ENCODE data around the gene SMIM5.

Gene SMIM5

GRCh38 chr17:75664099-75664549 lies 30.9 kb downstream of the SMIM5 start:
- Histone ChIP-seq H3K27me3 (replicated peaks; ENCODE audit: control insufficient read depth, insufficient read depth, low read length) (no peaks in the 10 kb centered on the region), H3K4me1 (ENCODE audit: control insufficient read depth, insufficient read depth, low read length) (peaks cover 19% of the 10 kb centered on the region), H3K9me3 (ENCODE audit: control insufficient read depth, low read length) (no peaks in the 10 kb centered on the region), H3K4me3 (ENCODE audit: low read length) (no peak overlapping the region), H3K36me3 (ENCODE audit: control insufficient read depth, insufficient read depth, low read length, severe bottlenecking) (peaks cover 36% of the 10 kb centered on the region), H3K9ac (ENCODE audit: low read length) (no peak overlapping the region)
- no peak for DNase-seq (ENCODE audit: low read depth)

- H3K36me3 ChIP-seq (ENCODE audit: control insufficient read depth, insufficient read depth, low read length, severe bottlenecking) = peaks cover 42% of the 10 kb centered on the region
- H3K4me3 ChIP-seq (ENCODE audit: low read length) = peak overlapping the region; percentile 100
These were observed 32.7 kb downstream of the SMIM5 start for GRCh38 chr17:75665981-75666380.

GRCh38 chr17:75666959-75667790 lies 33.9 kb downstream of the SMIM5 start, which contains the start of the genes RECQL5 and SAP30BP:
Gene RECQL5, minus strand, starts transcription at chr17:75667154. Its CDS starts 597 bp downstream, at chr17:75666557.
Gene SAP30BP, plus strand, starts transcription at chr17:75667338. Its CDS starts 35 bp downstream, at chr17:75667373.
- H3K4me1 ChIP-seq (ENCODE audit: control insufficient read depth, insufficient read depth, low read length) = peaks cover 19% of the 10 kb centered on the region
- no peaks in the 10 kb centered on the region for H3K9me3 ChIP-seq (ENCODE audit: control insufficient read depth, low read length)
- H3K9ac ChIP-seq (ENCODE audit: low read length) = peak within 1 kb of the TSS; percentile 96
- H3K36me3 ChIP-seq (ENCODE audit: control insufficient read depth, insufficient read depth, low read length, severe bottlenecking) = peaks cover 43% of the 10 kb centered on the region
- peak within 1 kb of the TSS; percentile 100 for H3K4me3 ChIP-seq (ENCODE audit: low read length)
- DNase-seq (ENCODE audit: low read depth) = peak; percentile 100
- H3K27me3 ChIP-seq (replicated peaks; ENCODE audit: control insufficient read depth, insufficient read depth, low read length) = no peaks in the 10 kb centered on the region

More at GRCh38 chr17:75665981-75666380, 32.7 kb downstream of the SMIM5 start:
- H3K4me1 ChIP-seq (ENCODE audit: control insufficient read depth, insufficient read depth, low read length) = peaks cover 19% of the 10 kb centered on the region
- no peak for DNase-seq (ENCODE audit: low read depth)
- H3K9ac ChIP-seq (ENCODE audit: low read length) = peak overlapping the region; percentile 96
- H3K9me3 ChIP-seq (ENCODE audit: control insufficient read depth, low read length) = no peaks in the 10 kb centered on the region
- H3K27me3 ChIP-seq (replicated peaks; ENCODE audit: control insufficient read depth, insufficient read depth, low read length) = no peaks in the 10 kb centered on the region

GRCh38 chr17:75667825-75668224 lies 34.6 kb downstream of the SMIM5 start:
- DNase-seq (ENCODE audit: low read depth) = no peak
- peak overlapping the region; percentile 100 for H3K4me3 ChIP-seq (ENCODE audit: low read length)
- no peaks in the 10 kb centered on the region for H3K9me3 ChIP-seq (ENCODE audit: control insufficient read depth, low read length)
- peak overlapping the region; percentile 96 for H3K9ac ChIP-seq (ENCODE audit: low read length)
- peaks cover 19% of the 10 kb centered on the region for H3K4me1 ChIP-seq (ENCODE audit: control insufficient read depth, insufficient read depth, low read length)
- H3K27me3 ChIP-seq (replicated peaks; ENCODE audit: control insufficient read depth, insufficient read depth, low read length) = no peaks in the 10 kb centered on the region
- H3K36me3 ChIP-seq (ENCODE audit: control insufficient read depth, insufficient read depth, low read length, severe bottlenecking) = peaks cover 43% of the 10 kb centered on the region

- H3K36me3 ChIP-seq (ENCODE audit: control insufficient read depth, insufficient read depth, low read length, severe bottlenecking) = peaks cover 47% of the 10 kb centered on the region
- H3K27me3 ChIP-seq (replicated peaks; ENCODE audit: control insufficient read depth, insufficient read depth, low read length) = no peaks in the 10 kb centered on the region
- peak overlapping the region; percentile 100 for H3K4me3 ChIP-seq (ENCODE audit: low read length)
- H3K9ac ChIP-seq (ENCODE audit: low read length) = peak overlapping the region; percentile 96
- H3K4me1 ChIP-seq (ENCODE audit: control insufficient read depth, insufficient read depth, low read length) = peaks cover 19% of the 10 kb centered on the region
- peak; percentile 39 for DNase-seq (ENCODE audit: low read depth)
- no peaks in the 10 kb centered on the region for H3K9me3 ChIP-seq (ENCODE audit: control insufficient read depth, low read length)
These were observed 35.3 kb downstream of the SMIM5 start for GRCh38 chr17:75668489-75668888.

- no peaks in the 10 kb centered on the region for H3K9me3 ChIP-seq (ENCODE audit: control insufficient read depth, low read length)
- no peak for DNase-seq (ENCODE audit: low read depth)
- peaks cover 51% of the 10 kb centered on the region for H3K36me3 ChIP-seq (ENCODE audit: control insufficient read depth, insufficient read depth, low read length, severe bottlenecking)
- no peaks in the 10 kb centered on the region for H3K27me3 ChIP-seq (replicated peaks; ENCODE audit: control insufficient read depth, insufficient read depth, low read length)
- no peak overlapping the region for H3K9ac ChIP-seq (ENCODE audit: low read length)
- peaks cover 19% of the 10 kb centered on the region for H3K4me1 ChIP-seq (ENCODE audit: control insufficient read depth, insufficient read depth, low read length)
- H3K4me3 ChIP-seq (ENCODE audit: low read length) = no peak overlapping the region
These were observed 37.6 kb downstream of the SMIM5 start for GRCh38 chr17:75670868-75671267.

- H3K4me3 ChIP-seq (ENCODE audit: low read length) = no peak overlapping the region
- peaks cover 51% of the 10 kb centered on the region for H3K36me3 ChIP-seq (ENCODE audit: control insufficient read depth, insufficient read depth, low read length, severe bottlenecking)
- H3K9me3 ChIP-seq (ENCODE audit: control insufficient read depth, low read length) = no peaks in the 10 kb centered on the region
- no peaks in the 10 kb centered on the region for H3K27me3 ChIP-seq (replicated peaks; ENCODE audit: control insufficient read depth, insufficient read depth, low read length)
- DNase-seq (ENCODE audit: low read depth) = no peak
- no peak overlapping the region for H3K9ac ChIP-seq (ENCODE audit: low read length)
- peaks cover 12% of the 10 kb centered on the region for H3K4me1 ChIP-seq (ENCODE audit: control insufficient read depth, insufficient read depth, low read length)
These were observed 38.8 kb downstream of the SMIM5 start for GRCh38 chr17:75672011-75672410.

GRCh38 chr17:75673487-75673886 lies 40.3 kb downstream of the SMIM5 start:
- DNase-seq (ENCODE audit: low read depth) = no peak
- Histone ChIP-seq H3K9ac (ENCODE audit: low read length) (no peak overlapping the region), H3K4me1 (ENCODE audit: control insufficient read depth, insufficient read depth, low read length) (peaks cover 3% of the 10 kb centered on the region), H3K36me3 (ENCODE audit: control insufficient read depth, insufficient read depth, low read length, severe bottlenecking) (peaks cover 59% of the 10 kb centered on the region), H3K9me3 (ENCODE audit: control insufficient read depth, low read length) (no peaks in the 10 kb centered on the region), H3K4me3 (ENCODE audit: low read length) (no peak overlapping the region), H3K27me3 (replicated peaks; ENCODE audit: control insufficient read depth, insufficient read depth, low read length) (no peaks in the 10 kb centered on the region)

GRCh38 chr17:75676461-75676860 lies 43.2 kb downstream of the SMIM5 start:
- DNase-seq (ENCODE audit: low read depth) = no peak
- Histone ChIP-seq H3K27me3 (replicated peaks; ENCODE audit: control insufficient read depth, insufficient read depth, low read length) (no peaks in the 10 kb centered on the region), H3K4me3 (ENCODE audit: low read length) (no peak overlapping the region), H3K9ac (ENCODE audit: low read length) (no peak overlapping the region), H3K9me3 (ENCODE audit: control insufficient read depth, low read length) (no peaks in the 10 kb centered on the region), H3K4me1 (ENCODE audit: control insufficient read depth, insufficient read depth, low read length) (peaks cover 6% of the 10 kb centered on the region), H3K36me3 (ENCODE audit: control insufficient read depth, insufficient read depth, low read length, severe bottlenecking) (peaks cover 53% of the 10 kb centered on the region)

- no peaks in the 10 kb centered on the region for H3K9me3 ChIP-seq (ENCODE audit: control insufficient read depth, low read length)
- peak; percentile 51 for DNase-seq (ENCODE audit: low read depth)
- H3K4me1 ChIP-seq (ENCODE audit: control insufficient read depth, insufficient read depth, low read length) = peaks cover 22% of the 10 kb centered on the region
- H3K27me3 ChIP-seq (replicated peaks; ENCODE audit: control insufficient read depth, insufficient read depth, low read length) = no peaks in the 10 kb centered on the region
- H3K9ac ChIP-seq (ENCODE audit: low read length) = no peak overlapping the region
- peaks cover 32% of the 10 kb centered on the region for H3K36me3 ChIP-seq (ENCODE audit: control insufficient read depth, insufficient read depth, low read length, severe bottlenecking)
- no peak overlapping the region for H3K4me3 ChIP-seq (ENCODE audit: low read length)
These were observed 46.5 kb downstream of the SMIM5 start for GRCh38 chr17:75679706-75680211.

- H3K27me3 ChIP-seq (replicated peaks; ENCODE audit: control insufficient read depth, insufficient read depth, low read length) = no peaks in the 10 kb centered on the region
- H3K9ac ChIP-seq (ENCODE audit: low read length) = no peak overlapping the region
- no peak overlapping the region for H3K4me3 ChIP-seq (ENCODE audit: low read length)
- H3K9me3 ChIP-seq (ENCODE audit: control insufficient read depth, low read length) = no peaks in the 10 kb centered on the region
- H3K36me3 ChIP-seq (ENCODE audit: control insufficient read depth, insufficient read depth, low read length, severe bottlenecking) = peaks cover 32% of the 10 kb centered on the region
- DNase-seq (ENCODE audit: low read depth) = no peak
- H3K4me1 ChIP-seq (ENCODE audit: control insufficient read depth, insufficient read depth, low read length) = peaks cover 25% of the 10 kb centered on the region
These were observed 47.2 kb downstream of the SMIM5 start for GRCh38 chr17:75680431-75680830.
